Lower leg skin (tissue), 4 donors: Measurements from ENCODE around the gene SELL. TPM values are rescaled to one million over a fixed set of nuclear protein-coding genes. Genes with fewer than 3 reads are reported as not detected.
"Not testable (repeated sequence)": the region's sequence is repeated elsewhere in the genome, so short reads cannot be mapped to it uniquely, and the experiment has no call there.

Experiments used
- DNase-seq, 2 donors: peaks; one replicate each; pipeline ENCODE4 v3.0.0-alpha.2; 2019; ENCODE audit warnings: low spot score in 2 of 2
- H3K4me3 ChIP-seq: fragments of 200-600 bp; sonication (generic); 2 replicates; pipeline ENCODE4 v1.5.1; 2017; ENCODE audit warnings: mild to moderate bottlenecking, low read depth; ENCODE audit not compliant: poor library complexity, severe bottlenecking
- POLR2A ChIP-seq, 2 donors: fragments of 450-650 bp; IDR thresholded peaks; one replicate each; pipeline ENCODE4 v1.6.1; 2016 to 2017; ENCODE audit warnings: antibody characterized with exemption in 2 of 2, mild to moderate bottlenecking in 1 of 2, moderate library complexity in 1 of 2
- WGBS, 2 donors: methylation state at CpG; one replicate each; pipeline ENCODE4 v1.1.5; 2018; 5-methylcytosine and 5-hydroxymethylcytosine counted together
- intact Hi-C: fragments of 100-400 bp; cut with DNase I; formaldehyde crosslinking; loops from one replicate; pipeline ENCODE4 v1.15.0; 2023; ENCODE audit warnings: low total_unique reads
- total RNA-seq, 4 donors: library from RNA; depleted of rRNA; stranded (reverse); fragments of >200 nt; gene quantifications; one replicate each; pipeline ENCODE4 v1.1.0, GENCODE V29; 2016
- TF ChIP-seq, protein P1 (sequence below), 3 donors: fragments of 450-650 bp; IDR thresholded peaks; one replicate each; pipeline ENCODE4 v1.5.1; 2016; ENCODE audit warnings: antibody characterized with exemption in 3 of 3, mild to moderate bottlenecking in 3 of 3, moderate library complexity in 2 of 3

Gene SELL
- total RNA-seq, 4 donors from 2014 or later = 0.10 to 0.36 TPM; not detected in 2

DNA sequence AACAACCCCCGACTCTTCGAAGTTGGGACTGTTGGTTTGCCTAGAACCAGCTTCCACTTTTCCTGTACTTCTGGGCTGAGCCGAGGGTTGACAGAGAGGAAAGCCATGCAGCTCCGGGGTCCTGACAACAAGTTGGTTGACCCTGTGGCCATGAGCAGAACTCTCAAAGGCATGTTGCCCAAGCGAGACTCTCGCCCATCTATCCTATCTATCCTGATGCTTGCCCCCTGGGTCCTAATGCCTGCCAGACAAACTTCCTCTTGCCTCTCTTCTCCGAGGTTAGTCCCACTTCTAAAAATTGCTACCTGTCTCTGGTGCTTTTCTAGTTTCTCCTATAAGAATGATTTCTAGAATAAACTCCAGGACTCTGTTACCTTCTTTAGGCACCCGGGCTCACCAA lies 48.7 kb downstream of the SELL start:
- intact Hi-C loops, H3K4me3 ChIP-seq, DNase-seq: not testable (repeated sequence)
- WGBS, 2 donors = 66 to 72% methylated on average over 8 of the region's 8 CpGs

DNA sequence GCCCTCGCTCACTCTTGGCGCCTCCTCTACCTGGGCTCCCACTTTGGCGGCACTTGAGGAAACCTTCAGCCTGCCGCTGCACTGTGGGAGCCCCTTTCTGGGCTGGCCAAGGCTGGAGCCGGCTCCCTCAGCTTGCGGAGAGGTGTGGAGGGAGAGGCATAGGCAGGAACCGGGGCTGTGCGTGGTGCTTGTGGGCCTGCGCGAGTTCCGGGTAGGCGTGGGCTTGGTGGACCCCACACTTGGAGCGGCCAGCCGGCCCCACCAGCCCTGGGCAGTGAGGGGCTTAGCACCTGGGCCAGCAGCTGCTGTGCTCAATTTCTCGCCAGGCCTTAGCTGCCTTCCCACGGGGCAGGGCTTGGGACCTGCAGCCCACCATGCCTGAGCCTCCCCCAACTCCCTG lies 50.4 kb downstream of the SELL start:
- WGBS, 2 donors = 90 to 96% methylated on average over 13 to 15 of the region's 16 CpGs
- intact Hi-C loops, H3K4me3 ChIP-seq, DNase-seq: not testable (repeated sequence)

DNA sequence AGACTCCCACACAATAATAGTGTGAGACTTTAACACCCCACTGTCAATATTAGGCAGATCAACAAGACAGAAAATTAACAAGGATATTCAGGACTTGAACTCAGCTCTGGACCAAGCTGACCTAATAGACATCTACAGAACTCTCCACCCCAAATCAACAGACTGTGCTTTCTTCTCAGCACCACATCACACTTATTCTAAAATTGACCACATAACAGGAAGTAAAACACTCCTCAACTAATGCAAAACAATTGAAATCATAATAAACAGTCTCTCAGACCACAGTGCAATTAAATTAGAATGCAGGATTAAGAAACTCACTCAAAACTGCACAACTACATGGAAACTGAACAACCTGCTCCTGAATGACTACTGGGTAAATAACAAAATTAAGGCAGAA lies 52.6 kb downstream of the SELL start:
- intact Hi-C loops, DNase-seq, H3K4me3 ChIP-seq: not testable (repeated sequence)

DNA sequence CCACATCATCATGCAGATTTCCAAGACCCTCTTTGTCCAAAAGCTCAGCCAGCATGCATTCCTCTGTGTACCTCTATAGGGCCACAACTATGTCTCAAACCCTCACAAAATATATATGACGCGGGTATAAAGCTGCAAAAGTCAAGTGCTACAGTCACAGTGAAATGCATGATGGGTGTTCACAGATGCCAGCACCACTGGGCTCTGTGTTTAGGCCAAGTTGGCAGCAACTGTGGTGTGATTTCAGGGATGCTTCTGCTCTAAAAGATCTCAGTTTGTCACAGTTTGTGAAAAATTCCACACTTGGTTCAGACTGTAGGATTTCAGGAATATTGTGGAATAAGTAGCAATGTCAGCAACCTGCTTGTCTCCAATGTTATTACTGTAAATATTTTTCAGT lies 57.5 kb downstream of the SELL start:
- H3K4me3 ChIP-seq = no peak overlapping the region
- intact Hi-C loops = no loop called here
- 86 to 88% methylated on average over 2 of the region's 2 CpGs for WGBS, 2 donors
- no peak for DNase-seq
- TF ChIP-seq, protein P1, sequence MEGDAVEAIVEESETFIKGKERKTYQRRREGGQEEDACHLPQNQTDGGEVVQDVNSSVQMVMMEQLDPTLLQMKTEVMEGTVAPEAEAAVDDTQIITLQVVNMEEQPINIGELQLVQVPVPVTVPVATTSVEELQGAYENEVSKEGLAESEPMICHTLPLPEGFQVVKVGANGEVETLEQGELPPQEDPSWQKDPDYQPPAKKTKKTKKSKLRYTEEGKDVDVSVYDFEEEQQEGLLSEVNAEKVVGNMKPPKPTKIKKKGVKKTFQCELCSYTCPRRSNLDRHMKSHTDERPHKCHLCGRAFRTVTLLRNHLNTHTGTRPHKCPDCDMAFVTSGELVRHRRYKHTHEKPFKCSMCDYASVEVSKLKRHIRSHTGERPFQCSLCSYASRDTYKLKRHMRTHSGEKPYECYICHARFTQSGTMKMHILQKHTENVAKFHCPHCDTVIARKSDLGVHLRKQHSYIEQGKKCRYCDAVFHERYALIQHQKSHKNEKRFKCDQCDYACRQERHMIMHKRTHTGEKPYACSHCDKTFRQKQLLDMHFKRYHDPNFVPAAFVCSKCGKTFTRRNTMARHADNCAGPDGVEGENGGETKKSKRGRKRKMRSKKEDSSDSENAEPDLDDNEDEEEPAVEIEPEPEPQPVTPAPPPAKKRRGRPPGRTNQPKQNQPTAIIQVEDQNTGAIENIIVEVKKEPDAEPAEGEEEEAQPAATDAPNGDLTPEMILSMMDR (IDR thresholded peaks at IDR 0.05) = no peak
- TF ChIP-seq POLR2A (IDR thresholded peaks at IDR 0.05) = no peak

DNA sequence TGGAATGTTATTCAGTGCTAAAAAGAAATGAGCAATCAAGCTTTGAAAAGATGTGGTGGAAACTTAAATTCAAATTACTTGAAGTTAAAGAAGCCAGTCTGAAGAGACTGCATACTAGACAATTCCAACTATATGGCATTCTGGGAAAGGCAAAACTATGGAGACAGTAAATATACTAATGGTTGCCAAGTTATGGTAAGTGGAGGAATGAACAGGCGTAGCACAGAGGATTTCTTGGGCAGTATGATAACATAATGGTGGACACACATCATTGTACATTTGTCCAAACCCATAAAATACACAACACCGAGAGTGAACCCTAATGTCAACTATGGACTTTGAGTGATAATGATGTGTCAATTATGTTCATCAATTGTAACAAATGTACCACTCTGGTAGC lies 60.4 kb downstream of the SELL start:
- H3K4me3 ChIP-seq = no peak overlapping the region
- no peak for DNase-seq
- intact Hi-C loops = no loop called here
- 83 to 88% methylated on average over 2 of the region's 2 CpGs for WGBS, 2 donors
- no peak for TF ChIP-seq POLR2A (IDR thresholded peaks at IDR 0.05)
- TF ChIP-seq, protein P1 (IDR thresholded peaks at IDR 0.05) = no peak

DNA sequence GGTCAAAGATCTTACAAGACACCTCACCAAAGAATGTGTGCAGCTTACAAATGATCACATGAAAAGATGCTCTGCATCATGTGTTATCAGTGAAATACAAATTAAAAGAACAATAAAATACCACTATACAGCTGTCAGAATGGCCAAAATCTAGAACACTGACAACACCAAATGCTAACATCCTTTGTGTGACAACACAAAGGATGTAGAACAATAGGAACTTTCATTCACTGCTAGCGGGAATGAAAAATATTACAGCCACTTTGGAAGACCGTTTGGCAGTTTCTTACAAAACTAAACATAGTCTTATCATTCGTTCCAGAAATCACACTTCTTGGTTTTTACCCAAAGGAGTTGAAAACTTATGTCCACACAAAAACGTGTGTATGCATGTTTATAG lies 60.9 kb downstream of the SELL start:
- no peak overlapping the region for H3K4me3 ChIP-seq
- WGBS, 2 donors = 49 to 51% methylated on average over 4 of the region's 4 CpGs
- no peak for TF ChIP-seq POLR2A (IDR thresholded peaks at IDR 0.05)
- TF ChIP-seq, protein P1 (IDR thresholded peaks at IDR 0.05) = no peak
- no peak for DNase-seq
- intact Hi-C loops = no loop called here

DNA sequence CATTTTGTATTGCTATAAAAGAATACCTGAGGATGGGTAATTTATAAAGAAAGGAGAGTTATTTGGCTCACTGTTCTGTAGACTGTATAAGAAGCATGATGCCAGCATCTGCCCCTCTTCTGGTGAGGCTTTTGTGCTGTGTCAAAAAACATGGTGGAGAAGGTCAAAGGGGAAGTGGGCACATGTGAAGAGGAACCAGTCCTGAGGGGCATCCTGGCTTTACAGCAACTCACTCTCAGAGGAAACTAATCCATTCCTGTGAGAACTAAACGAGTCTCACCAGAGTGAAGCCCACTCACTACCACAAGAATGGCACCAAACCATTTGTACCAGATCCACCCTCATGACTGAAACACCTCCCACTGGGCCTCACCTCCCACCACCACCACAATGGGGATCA lies 62.7 kb downstream of the SELL start:
- H3K4me3 ChIP-seq = no peak overlapping the region
- no peak for DNase-seq
- TF ChIP-seq, protein P1 (IDR thresholded peaks at IDR 0.05) = no peak
- no peak for TF ChIP-seq POLR2A (IDR thresholded peaks at IDR 0.05)
- intact Hi-C loops = no loop called here
- 33 to 64% methylated on average over 1 of the region's 1 CpG for WGBS, 2 donors
